HUES6 (cell line): ENCODE measurements around the gene TNS4.

Experiments
- H3K27ac ChIP-seq: 2 replicates; pipeline ENCODE4 v1.7.0; 2013; ENCODE audit warnings: low read depth, mild to moderate bottlenecking, low read length, inconsistent platforms
- H3K27me3 ChIP-seq: 2 replicates; pipeline ENCODE4 v1.6.1; 2013; ENCODE audit warnings: low read length; ENCODE audit not compliant: control insufficient read depth, insufficient read depth
- H3K36me3 ChIP-seq: 2 replicates; pipeline ENCODE4 v1.6.1; 2013; ENCODE audit warnings: low read length; ENCODE audit not compliant: control insufficient read depth, insufficient read depth
- H3K4me1 ChIP-seq: 2 replicates; pipeline ENCODE4 v1.6.1; 2013; ENCODE audit warnings: low read length; ENCODE audit not compliant: control insufficient read depth, insufficient read depth
- H3K4me3 ChIP-seq: 2 replicates; pipeline ENCODE4 v1.5.1; 2013; ENCODE audit warnings: low read depth, low read length
- H3K9ac ChIP-seq: one replicate; pipeline ENCODE4 v1.6.1; 2013; ENCODE audit warnings: mild to moderate bottlenecking, low read length
- H3K9me3 ChIP-seq: 2 replicates; pipeline ENCODE4 v1.6.1; 2013; ENCODE audit warnings: low read depth, low read length; ENCODE audit not compliant: control insufficient read depth, insufficient read depth

Gene TNS4

GRCh38 chr17:40475234-40475908, 26.1 kb downstream of the TNS4 start:
- Histone ChIP-seq H3K27me3 (no peaks in the 10 kb centered on the region), H3K4me3 (no peak overlapping the region), H3K36me3 (no peaks in the 10 kb centered on the region), H3K27ac (no peak overlapping the region), H3K4me1 (peaks cover 53% of the 10 kb centered on the region), H3K9ac (no peak overlapping the region), H3K9me3 (no peaks in the 10 kb centered on the region; the same call in 1 of the 2 replicates)

- Histone ChIP-seq H3K4me3 (no peak overlapping the region), H3K9me3 (no peaks in the 10 kb centered on the region; the same call in 1 of the 2 replicates), H3K9ac (peak overlapping the region; percentile 11), H3K27me3 (no peaks in the 10 kb centered on the region), H3K4me1 (peaks cover 44% of the 10 kb centered on the region), H3K36me3 (no peaks in the 10 kb centered on the region), H3K27ac (no peak overlapping the region)
Measured at GRCh38 chr17:40474419-40475002, 26.9 kb downstream of the TNS4 start.

DNA sequence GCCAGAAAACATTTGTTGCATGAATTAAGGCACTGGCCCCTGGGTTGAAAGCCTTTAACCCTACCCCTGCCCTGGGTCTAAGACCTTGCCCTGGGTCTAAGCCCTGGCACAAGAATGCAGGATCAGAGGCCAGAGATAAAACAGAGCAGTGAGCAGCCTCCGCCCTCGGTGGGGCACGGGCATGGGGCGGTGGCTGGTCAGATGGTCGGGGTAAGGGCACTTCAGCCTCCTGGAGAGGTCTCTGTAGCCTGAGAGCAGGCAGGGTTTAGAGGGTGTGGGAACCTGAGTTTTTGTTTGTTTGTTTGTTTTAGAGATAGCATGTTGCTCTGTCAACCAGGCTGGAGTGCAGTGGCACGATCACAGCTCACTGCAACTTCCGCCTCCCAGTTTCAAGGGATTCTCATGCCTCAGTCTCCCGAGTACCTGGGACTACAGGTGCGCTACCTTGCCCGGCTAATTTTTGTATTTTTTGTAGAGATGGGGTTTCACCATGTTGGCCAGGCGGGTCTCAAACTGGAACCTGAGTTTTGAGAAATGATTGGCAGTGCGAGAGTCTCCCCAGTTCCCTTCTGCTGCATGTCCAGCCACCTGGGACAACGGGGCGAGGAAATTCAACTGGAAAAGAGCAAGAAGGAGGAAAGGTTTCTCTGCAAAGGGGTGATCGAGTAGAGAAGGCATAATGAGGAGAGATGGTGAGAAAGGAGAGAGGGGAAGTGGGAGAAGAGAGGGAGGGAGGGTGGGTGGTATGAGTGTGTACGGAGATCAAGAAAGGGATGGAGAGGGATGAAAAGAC, 27.7 kb downstream of the TNS4 start:
- no peaks in the 10 kb centered on the region for H3K36me3 ChIP-seq
- H3K9ac ChIP-seq = no peak overlapping the region
- no peak overlapping the region for H3K27ac ChIP-seq
- no peak overlapping the region for H3K4me3 ChIP-seq
- H3K9me3 ChIP-seq = no peaks in the 10 kb centered on the region; the same call in 1 of the 2 replicates
- peaks cover 44% of the 10 kb centered on the region for H3K4me1 ChIP-seq
- H3K27me3 ChIP-seq = no peaks in the 10 kb centered on the region

GRCh38 chr17:40472733-40473452, 28.5 kb downstream of the TNS4 start:
- Histone ChIP-seq H3K4me1 (peaks cover 44% of the 10 kb centered on the region), H3K9me3 (no peaks in the 10 kb centered on the region; the same call in 1 of the 2 replicates), H3K27me3 (no peaks in the 10 kb centered on the region), H3K36me3 (no peaks in the 10 kb centered on the region), H3K27ac (no peak overlapping the region), H3K4me3 (no peak overlapping the region), H3K9ac (no peak overlapping the region)

- Histone ChIP-seq H3K9ac (no peak overlapping the region), H3K27me3 (no peaks in the 10 kb centered on the region), H3K4me1 (peaks cover 44% of the 10 kb centered on the region), H3K4me3 (no peak overlapping the region), H3K27ac (no peak overlapping the region), H3K9me3 (no peaks in the 10 kb centered on the region; the same call in 1 of the 2 replicates), H3K36me3 (no peaks in the 10 kb centered on the region)
Measured at GRCh38 chr17:40471846-40472732, 29.3 kb downstream of the TNS4 start.

- no peaks in the 10 kb centered on the region; the same call in 1 of the 2 replicates for H3K9me3 ChIP-seq
- H3K4me3 ChIP-seq = no peak overlapping the region
- peaks cover 44% of the 10 kb centered on the region for H3K4me1 ChIP-seq
- no peaks in the 10 kb centered on the region for H3K27me3 ChIP-seq
- no peaks in the 10 kb centered on the region for H3K36me3 ChIP-seq
- H3K9ac ChIP-seq = peak overlapping the region; percentile 60
- H3K27ac ChIP-seq = peak overlapping the region; percentile 49; the same call in 1 of the 2 replicates
Measured at GRCh38 chr17:40470932-40471828, 30.2 kb downstream of the TNS4 start.

- H3K27ac ChIP-seq = no peak overlapping the region
- no peak overlapping the region for H3K4me3 ChIP-seq
- H3K27me3 ChIP-seq = no peaks in the 10 kb centered on the region
- H3K9ac ChIP-seq = no peak overlapping the region
- H3K4me1 ChIP-seq = peaks cover 36% of the 10 kb centered on the region
- no peaks in the 10 kb centered on the region for H3K36me3 ChIP-seq
- no peaks in the 10 kb centered on the region; the same call in 1 of the 2 replicates for H3K9me3 ChIP-seq
Measured at GRCh38 chr17:40469805-40470675, 31.4 kb downstream of the TNS4 start.

DNA sequence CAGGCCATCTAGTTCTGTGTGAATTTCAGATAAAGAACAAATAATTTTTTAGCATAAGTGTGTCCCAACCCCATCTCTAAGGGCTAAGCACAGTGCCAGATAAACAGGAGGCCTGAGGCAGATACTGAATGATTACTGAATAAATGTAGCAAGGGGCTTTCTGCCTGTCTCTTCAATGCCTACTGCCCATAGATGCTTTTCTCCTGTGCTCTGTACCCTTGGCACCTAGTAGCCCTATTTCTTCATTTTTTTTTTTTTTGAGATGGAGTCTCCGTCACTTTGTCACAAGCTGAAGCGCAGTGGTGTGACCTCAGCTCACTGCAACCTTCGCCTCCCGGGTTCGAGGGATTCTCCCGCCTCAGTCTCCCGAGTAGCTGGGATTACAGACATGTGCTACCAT, 32.9 kb downstream of the TNS4 start:
- Histone ChIP-seq H3K4me3 (no peak overlapping the region), H3K27ac (no peak overlapping the region), H3K9ac (no peak overlapping the region), H3K36me3 (no peaks in the 10 kb centered on the region), H3K9me3 (no peaks in the 10 kb centered on the region; the same call in 1 of the 2 replicates), H3K27me3 (no peaks in the 10 kb centered on the region), H3K4me1 (peaks cover 29% of the 10 kb centered on the region)

DNA sequence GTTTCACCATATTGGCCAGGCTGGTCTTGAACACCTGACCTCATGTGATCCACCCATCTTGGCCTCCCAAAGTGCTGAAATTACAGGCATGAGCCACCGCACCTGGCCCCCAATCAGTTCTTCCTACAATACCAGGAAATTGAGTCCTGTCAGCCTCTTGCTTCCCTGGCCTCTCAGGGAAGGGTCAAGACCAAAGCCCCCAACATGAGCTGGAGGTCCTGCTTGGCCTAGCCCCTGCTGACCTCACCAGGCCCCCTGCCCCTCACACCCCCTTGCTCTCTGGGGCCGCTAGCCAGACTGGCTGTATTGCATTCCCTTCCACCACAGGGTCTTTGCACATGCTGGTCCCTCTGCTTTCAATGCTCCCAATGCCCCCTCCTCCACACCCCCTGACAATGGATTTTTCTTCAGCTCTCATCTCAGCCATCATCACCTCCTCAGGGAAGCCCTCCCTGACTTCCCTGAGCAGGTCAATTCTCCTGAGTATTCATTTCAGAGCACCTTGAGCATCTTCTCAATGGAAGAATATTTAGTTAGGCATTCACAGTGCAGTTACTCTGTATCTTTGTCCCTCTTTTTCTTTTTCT, 34.0 kb downstream of the TNS4 start:
- H3K4me3 ChIP-seq = no peak overlapping the region
- H3K9me3 ChIP-seq = no peaks in the 10 kb centered on the region; the same call in 1 of the 2 replicates
- no peak overlapping the region for H3K9ac ChIP-seq
- H3K27me3 ChIP-seq = no peaks in the 10 kb centered on the region
- peaks cover 32% of the 10 kb centered on the region for H3K4me1 ChIP-seq
- no peaks in the 10 kb centered on the region for H3K36me3 ChIP-seq
- no peak overlapping the region for H3K27ac ChIP-seq
